ENCODE data around the gene RRAGB. TPM values are rescaled to one million over a fixed set of nuclear protein-coding genes. Genes with fewer than 3 reads are reported as not detected.
"Not testable (repeated sequence)": the region's sequence is repeated elsewhere in the genome, so short reads cannot be mapped to it uniquely, and the experiment has no call there.

RRAGB gene
- total RNA-seq, 4 donors from 2014 or later, result 2.2 to 16.7 (median 8.9) TPM

GRCh38 chrX:55716937-55717336 is 612 bp upstream of the RRAGB start:
- Histone ChIP-seq H3K27me3 (no peaks in the 10 kb centered on the region), H3K4me1 (peaks cover 0 to 14% (median 0%) of the 10 kb centered on the region in 4 donors), H3K4me3 (peak overlapping the region in 1 of 4 donors; percentile 69), H3K36me3 (no peaks in the 10 kb centered on the region), H3K9me3 (no peaks in the 10 kb centered on the region), H3K27ac (peak overlapping the region; percentile 83 to 95 (median 88))
- TF ChIP-seq POLR2A (IDR thresholded peaks at IDR 0.05) (no peak), POLR2AphosphoS5 (IDR thresholded peaks at IDR 0.05) (no peak), CTCF (IDR thresholded peaks at IDR 0.05) (no peak), EP300 (IDR thresholded peaks at IDR 0.05; ENCODE audit: low read depth) (no peak)
- intact Hi-C loops (cut with DNase I; ENCODE audit: low total_unique reads), result loop anchor here (10.0 kb wide), 1 partner anchor 232 kb away; the partner anchor contains the start of gene USP51
- 0 to 51% methylated on average over 1 to 3 of the region's 3 CpGs for WGBS, 2 donors (ENCODE audit: low coverage in 1 of 2)
- in situ Hi-C loops (cut with MboI; ENCODE audit: low pct_ligation_motif_present in 1 of 4, low pct_unique_long_range_greater_than_20kb in 1 of 4, low sequenced_read_pairs in 3 of 4), result loop anchor here in 2 of 4 donors (25.0 kb wide), 2 partner anchors 230 to 555 kb away; partner anchors contain the start of gene USP51 (in 1 of the 2)
- no peak for DNase-seq

GRCh38 chrX:55731826-55732225 is 14.3 kb downstream of the RRAGB start:
- Histone ChIP-seq H3K27ac (no peak overlapping the region), H3K4me3 (no peak overlapping the region), H3K36me3 (peaks cover 0 to 9% (median 0%) of the 10 kb centered on the region in 4 donors), H3K4me1 (no peaks in the 10 kb centered on the region), H3K9me3 (no peaks in the 10 kb centered on the region), H3K27me3 (no peaks in the 10 kb centered on the region)
- in situ Hi-C loops (cut with MboI; ENCODE audit: low pct_ligation_motif_present in 1 of 4, low pct_unique_long_range_greater_than_20kb in 1 of 4, low sequenced_read_pairs in 3 of 4), result loop anchor here in 1 of 4 donors (25.0 kb wide), 1 partner anchor 530 kb away; no protein-coding TSS in a partner anchor
- WGBS, 2 donors (ENCODE audit: low coverage in 1 of 2), result 75 to 93% methylated on average over 2 of the region's 2 CpGs
- intact Hi-C loops (cut with DNase I; ENCODE audit: low total_unique reads), result no loop called here
- no peak for TF ChIP-seq EP300 (IDR thresholded peaks at IDR 0.05; ENCODE audit: low read depth)
- TF ChIP-seq POLR2A (IDR thresholded peaks at IDR 0.05), result no peak
- TF ChIP-seq POLR2AphosphoS5 (IDR thresholded peaks at IDR 0.05), result no peak
- TF ChIP-seq CTCF (IDR thresholded peaks at IDR 0.05), result no peak
- no peak for DNase-seq

DNA sequence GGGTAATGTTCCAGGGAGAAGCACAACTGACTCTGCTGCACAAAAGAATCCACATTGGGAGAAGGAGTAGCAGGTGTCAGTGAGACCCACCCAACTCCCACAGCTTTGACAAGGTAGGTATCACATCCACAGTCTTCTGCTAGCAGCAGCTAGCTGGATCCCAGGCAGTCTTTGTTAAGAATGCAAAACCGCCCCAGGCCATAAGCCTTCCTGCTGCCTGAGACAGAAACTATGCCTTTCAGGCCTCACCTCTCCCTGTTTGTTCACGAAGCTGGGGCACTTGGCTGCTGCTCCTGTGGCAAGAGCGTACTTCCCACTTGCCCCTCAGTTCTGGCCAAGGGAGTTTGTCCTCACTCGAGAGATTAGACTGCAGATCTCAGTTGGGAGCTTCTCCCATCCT is 21.4 kb downstream of the RRAGB start:
- in situ Hi-C loops (cut with MboI; ENCODE audit: low pct_ligation_motif_present in 1 of 4, low pct_unique_long_range_greater_than_20kb in 1 of 4, low sequenced_read_pairs in 3 of 4) (loop anchor here in 1 of 4 donors (25.0 kb wide), 1 partner anchor 523 kb away; no protein-coding TSS in a partner anchor), intact Hi-C loops (cut with DNase I; ENCODE audit: low total_unique reads) (no loop called here)
- Histone ChIP-seq H3K4me1 (no peaks in the 10 kb centered on the region), H3K27ac (no peak overlapping the region), H3K36me3 (no peaks in the 10 kb centered on the region), H3K4me3 (no peak overlapping the region), H3K9me3 (no peaks in the 10 kb centered on the region), H3K27me3 (no peaks in the 10 kb centered on the region)
- WGBS, 2 donors (ENCODE audit: low coverage in 1 of 2), result 79% methylated on average over 4 of the region's 4 CpGs; no CpG with 5 or more reads in 1 of the 2 donors
- TF ChIP-seq CTCF (IDR thresholded peaks at IDR 0.05) (no peak), POLR2A (IDR thresholded peaks at IDR 0.05) (no peak), POLR2AphosphoS5 (IDR thresholded peaks at IDR 0.05) (no peak)
- DNase-seq, result no peak

GRCh38 chrX:55742649-55743048 is 25.1 kb downstream of the RRAGB start:
- H3K4me3 ChIP-seq, result no peak overlapping the region
- DNase-seq, result no peak
- 56% methylated on average over 2 of the region's 2 CpGs; no CpG with 5 or more reads in 1 of the 2 donors for WGBS, 2 donors (ENCODE audit: low coverage in 1 of 2)
- in situ Hi-C loops (cut with MboI; ENCODE audit: low pct_ligation_motif_present in 1 of 4, low pct_unique_long_range_greater_than_20kb in 1 of 4, low sequenced_read_pairs in 3 of 4) (loop anchor here in 1 of 4 donors (25.0 kb wide), 1 partner anchor 520 kb away; no protein-coding TSS in a partner anchor), intact Hi-C loops (cut with DNase I; ENCODE audit: low total_unique reads) (no loop called here)
- H3K4me1 ChIP-seq, result no peaks in the 10 kb centered on the region
- H3K27me3 ChIP-seq, result no peaks in the 10 kb centered on the region
- H3K9me3 ChIP-seq, result no peaks in the 10 kb centered on the region
- no peak overlapping the region for H3K27ac ChIP-seq
- H3K36me3 ChIP-seq, result no peaks in the 10 kb centered on the region
- TF ChIP-seq POLR2A (IDR thresholded peaks at IDR 0.05) (no peak), EP300 (IDR thresholded peaks at IDR 0.05; ENCODE audit: low read depth) (no peak), POLR2AphosphoS5 (IDR thresholded peaks at IDR 0.05) (no peak), CTCF (IDR thresholded peaks at IDR 0.05) (no peak)

DNA sequence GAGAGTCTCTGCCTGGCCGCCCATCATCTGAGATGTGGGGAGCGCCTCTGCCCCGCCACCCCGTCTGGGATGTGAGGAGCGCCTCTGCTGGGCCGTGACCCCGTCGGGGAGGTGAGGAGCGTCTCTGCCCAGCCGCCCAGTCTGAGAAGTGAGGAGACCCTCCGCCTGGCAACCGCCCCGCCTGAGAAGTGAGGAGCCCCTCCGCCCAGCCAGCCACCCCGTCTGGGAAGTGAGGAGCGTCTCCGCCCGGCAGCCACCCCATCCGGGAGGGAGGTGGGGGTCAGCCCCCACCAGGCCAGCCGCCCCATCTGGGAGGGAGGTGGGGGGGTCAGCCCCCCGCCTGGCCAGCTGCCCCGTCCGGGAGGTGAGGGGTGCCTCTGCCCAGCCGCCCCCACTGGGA is 30.9 kb downstream of the RRAGB start:
- H3K27me3 ChIP-seq; DNase-seq; H3K9me3 ChIP-seq; H3K4me3 ChIP-seq; H3K4me1 ChIP-seq; H3K27ac ChIP-seq; intact Hi-C loops (cut with DNase I; ENCODE audit: low total_unique reads); H3K36me3 ChIP-seq: not testable (repeated sequence)
- in situ Hi-C loops (cut with MboI; ENCODE audit: low pct_ligation_motif_present in 1 of 4, low pct_unique_long_range_greater_than_20kb in 1 of 4, low sequenced_read_pairs in 3 of 4), result loop anchor here in 1 of 4 donors (25.0 kb wide), 1 partner anchor 514 kb away; no protein-coding TSS in a partner anchor
- 95% methylated on average over 19 of the region's 24 CpGs; no CpG with 5 or more reads in 1 of the 2 donors for WGBS, 2 donors (ENCODE audit: low coverage in 1 of 2)

All from transverse colon (tissue), 4 donors.